Lower leg skin (tissue), 3 donors: ENCODE measurements around the gene ASIC3.

Experiments used
- POLR2A ChIP-seq, 2 donors: fragments of 450-650 bp; IDR thresholded peaks; one replicate each; pipeline ENCODE4 v1.6.1; 2016 to 2017; ENCODE audit warnings: antibody characterized with exemption in 2 of 2, mild to moderate bottlenecking in 1 of 2, moderate library complexity in 1 of 2
- TF ChIP-seq, protein P1 (sequence below), 3 donors: fragments of 450-650 bp; IDR thresholded peaks; one replicate each; pipeline ENCODE4 v1.5.1; 2016; ENCODE audit warnings: antibody characterized with exemption in 3 of 3, mild to moderate bottlenecking in 3 of 3, moderate library complexity in 2 of 3

DNA sequence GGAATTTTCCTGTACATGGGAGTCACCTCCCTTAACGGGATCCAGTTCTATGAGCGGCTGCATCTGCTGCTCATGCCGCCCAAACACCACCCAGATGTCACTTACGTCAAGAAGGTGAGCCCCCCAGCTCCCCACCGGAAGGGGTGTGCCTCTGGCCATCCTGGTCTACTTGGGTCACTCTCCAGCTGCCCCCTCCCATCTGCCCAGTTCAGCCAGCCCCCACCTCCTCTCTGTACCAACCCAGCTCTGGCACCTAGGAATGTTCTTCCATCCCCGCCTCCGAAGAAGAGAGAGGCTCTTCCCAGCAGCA lies 27.3 kb downstream of the ASIC3 start:
- TF ChIP-seq, protein P1, sequence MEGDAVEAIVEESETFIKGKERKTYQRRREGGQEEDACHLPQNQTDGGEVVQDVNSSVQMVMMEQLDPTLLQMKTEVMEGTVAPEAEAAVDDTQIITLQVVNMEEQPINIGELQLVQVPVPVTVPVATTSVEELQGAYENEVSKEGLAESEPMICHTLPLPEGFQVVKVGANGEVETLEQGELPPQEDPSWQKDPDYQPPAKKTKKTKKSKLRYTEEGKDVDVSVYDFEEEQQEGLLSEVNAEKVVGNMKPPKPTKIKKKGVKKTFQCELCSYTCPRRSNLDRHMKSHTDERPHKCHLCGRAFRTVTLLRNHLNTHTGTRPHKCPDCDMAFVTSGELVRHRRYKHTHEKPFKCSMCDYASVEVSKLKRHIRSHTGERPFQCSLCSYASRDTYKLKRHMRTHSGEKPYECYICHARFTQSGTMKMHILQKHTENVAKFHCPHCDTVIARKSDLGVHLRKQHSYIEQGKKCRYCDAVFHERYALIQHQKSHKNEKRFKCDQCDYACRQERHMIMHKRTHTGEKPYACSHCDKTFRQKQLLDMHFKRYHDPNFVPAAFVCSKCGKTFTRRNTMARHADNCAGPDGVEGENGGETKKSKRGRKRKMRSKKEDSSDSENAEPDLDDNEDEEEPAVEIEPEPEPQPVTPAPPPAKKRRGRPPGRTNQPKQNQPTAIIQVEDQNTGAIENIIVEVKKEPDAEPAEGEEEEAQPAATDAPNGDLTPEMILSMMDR (IDR thresholded peaks at IDR 0.05) = no peak
- no peak for TF ChIP-seq POLR2A (IDR thresholded peaks at IDR 0.05)
